ENCODE measurements around the gene ABHD8.

DNA sequence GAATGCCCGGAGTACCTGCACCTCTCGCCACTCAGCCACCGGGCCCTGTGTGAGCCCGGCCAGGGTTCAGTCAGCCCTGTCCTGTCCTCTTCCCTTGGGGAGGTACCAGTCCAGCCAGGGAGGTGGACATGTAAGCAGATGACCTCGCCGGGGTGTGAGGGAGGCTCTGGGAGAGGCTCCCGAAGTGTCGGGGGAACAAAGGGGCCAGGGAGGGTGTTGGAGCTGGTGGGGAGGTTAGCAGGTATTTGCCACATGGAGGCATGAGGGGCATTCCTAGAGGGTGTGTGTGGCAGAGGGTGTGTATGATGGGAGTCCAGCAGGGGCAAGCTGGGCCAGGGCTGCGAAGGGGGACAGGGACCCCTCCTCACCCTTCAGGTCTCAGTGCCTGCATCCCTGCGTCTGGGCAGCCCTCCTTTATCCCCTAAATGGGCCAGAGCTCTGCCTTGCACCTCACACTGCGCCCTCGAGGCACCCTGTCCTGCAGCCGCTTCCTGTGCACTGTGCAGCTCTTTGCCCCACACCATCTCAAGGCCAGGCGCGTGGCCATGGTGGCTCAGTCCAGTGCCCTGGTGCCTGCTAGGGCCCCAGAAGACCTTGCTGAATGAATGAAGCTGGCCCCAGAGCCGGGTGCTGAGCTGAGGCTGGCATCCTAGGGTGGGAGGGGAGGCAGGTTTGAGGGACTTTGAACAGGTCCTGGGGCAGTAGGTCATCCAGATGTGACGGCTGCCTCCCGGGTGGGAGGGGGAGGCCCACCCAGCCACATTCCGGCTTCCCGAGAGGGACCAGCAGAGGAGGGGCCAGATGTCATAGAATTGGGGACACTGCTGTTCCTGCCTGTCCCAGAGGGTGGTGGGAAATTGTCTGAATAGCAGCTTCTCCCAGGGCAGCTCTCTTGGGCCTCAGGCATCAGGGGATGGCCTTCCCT is 9.2 kb upstream of the ABHD8 start:
- TF ChIP-seq, protein P1, sequence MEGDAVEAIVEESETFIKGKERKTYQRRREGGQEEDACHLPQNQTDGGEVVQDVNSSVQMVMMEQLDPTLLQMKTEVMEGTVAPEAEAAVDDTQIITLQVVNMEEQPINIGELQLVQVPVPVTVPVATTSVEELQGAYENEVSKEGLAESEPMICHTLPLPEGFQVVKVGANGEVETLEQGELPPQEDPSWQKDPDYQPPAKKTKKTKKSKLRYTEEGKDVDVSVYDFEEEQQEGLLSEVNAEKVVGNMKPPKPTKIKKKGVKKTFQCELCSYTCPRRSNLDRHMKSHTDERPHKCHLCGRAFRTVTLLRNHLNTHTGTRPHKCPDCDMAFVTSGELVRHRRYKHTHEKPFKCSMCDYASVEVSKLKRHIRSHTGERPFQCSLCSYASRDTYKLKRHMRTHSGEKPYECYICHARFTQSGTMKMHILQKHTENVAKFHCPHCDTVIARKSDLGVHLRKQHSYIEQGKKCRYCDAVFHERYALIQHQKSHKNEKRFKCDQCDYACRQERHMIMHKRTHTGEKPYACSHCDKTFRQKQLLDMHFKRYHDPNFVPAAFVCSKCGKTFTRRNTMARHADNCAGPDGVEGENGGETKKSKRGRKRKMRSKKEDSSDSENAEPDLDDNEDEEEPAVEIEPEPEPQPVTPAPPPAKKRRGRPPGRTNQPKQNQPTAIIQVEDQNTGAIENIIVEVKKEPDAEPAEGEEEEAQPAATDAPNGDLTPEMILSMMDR (IDR thresholded peaks at IDR 0.05): no peak
- TF ChIP-seq EZH2 (IDR thresholded peaks at IDR 0.05; ENCODE audit: borderline replicate concordance, insufficient read depth, low read depth, low read length, poor library complexity, severe bottlenecking): no peak
